CD14-positive monocyte (primary cell): ENCODE results near the gene PKDREJ. TPM values are rescaled to one million over a fixed set of nuclear protein-coding genes. Genes with fewer than 3 reads are reported as not detected.

ENCODE experiments used
- DNase-seq, 3 donors: peaks; one replicate each; pipeline ENCODE4 v3.0.0-alpha.2; 2011 to 2022
- H2AFZ ChIP-seq: 2 replicates; pipeline ENCODE4 v1.6.0; 2012; ENCODE audit warnings: mild to moderate bottlenecking, low read depth, low read length, inconsistent platforms; ENCODE audit not compliant: insufficient read depth, poor library complexity, severe bottlenecking
- H3K27ac ChIP-seq, 2 donors: 1 replicate in 1 of 2; 2 replicates in 1 of 2; pipeline ENCODE4 v1.5.1; 2012 to 2013; ENCODE audit warnings: low read length in 2 of 2, control low read depth in 1 of 2, inconsistent platforms in 1 of 2, low read depth in 1 of 2, mild to moderate bottlenecking in 1 of 2
- H3K27me3 ChIP-seq, 2 donors: one replicate each; pipeline versions ENCODE4 v1.6.0 to v1.6.1; 2011 to 2013; ENCODE audit warnings: low read length in 2 of 2; ENCODE audit not compliant: control insufficient read depth in 2 of 2, insufficient read depth in 2 of 2
- H3K36me3 ChIP-seq, 2 donors: replicated peaks in 1 of 2; 1 replicate in 1 of 2; 2 replicates in 1 of 2; pipeline versions ENCODE4 v1.5.1 to v1.6.1; 2012 to 2013; ENCODE audit warnings: low read length in 2 of 2, control low read depth in 1 of 2, inconsistent platforms in 1 of 2, mild to moderate bottlenecking in 1 of 2; ENCODE audit not compliant: insufficient read depth in 2 of 2, control insufficient read depth in 1 of 2
- H3K4me1 ChIP-seq, 2 donors: 1 replicate in 1 of 2; 2 replicates in 1 of 2; pipeline versions ENCODE4 v1.5.1 to v1.6.1; 2012 to 2013; ENCODE audit warnings: low read length in 2 of 2, control low read depth in 1 of 2, inconsistent platforms in 1 of 2, mild to moderate bottlenecking in 1 of 2, moderate library complexity in 1 of 2; ENCODE audit not compliant: insufficient read depth in 2 of 2, control insufficient read depth in 1 of 2
- H3K4me2 ChIP-seq: replicated peaks from 2 replicates; pipeline ENCODE3; 2012; ENCODE audit warnings: low read length, moderate library complexity, mild to moderate bottlenecking; ENCODE audit not compliant: poor library complexity, severe bottlenecking; ENCODE audit errors: extremely low read depth
- H3K4me3 ChIP-seq, 3 experiments: fragments of 200-600 bp in 1 of 3; sonication (generic) in 1 of 3; replicated peaks in 1 of 3; 1 replicate in 2 of 3; 2 replicates in 1 of 3; pipeline ENCODE4 v1.5.1; 2011 to 2013; ENCODE audit warnings: low read length in 3 of 3, mild to moderate bottlenecking in 3 of 3, control low read depth in 2 of 3, low read depth in 2 of 3, inconsistent platforms in 1 of 3, moderate library complexity in 1 of 3
- H3K79me2 ChIP-seq: 2 replicates; pipeline ENCODE4 v1.6.0; 2012; ENCODE audit warnings: mild to moderate bottlenecking, control low read depth, inconsistent platforms, low read length, moderate library complexity; ENCODE audit not compliant: insufficient read depth
- H3K9ac ChIP-seq: 2 replicates; pipeline ENCODE4 v1.6.0; 2017; ENCODE audit warnings: low read length, mild to moderate bottlenecking; ENCODE audit not compliant: insufficient read depth, poor library complexity, severe bottlenecking
- H3K9me3 ChIP-seq, 2 donors: replicated peaks in 1 of 2; 1 replicate in 1 of 2; 2 replicates in 1 of 2; pipeline versions ENCODE4 v1.5.1 to v1.6.1; 2012 to 2013; ENCODE audit warnings: low read length in 2 of 2, control low read depth in 1 of 2; ENCODE audit not compliant: control insufficient read depth in 1 of 2, insufficient read depth in 1 of 2
- H4K20me1 ChIP-seq: 2 replicates; pipeline ENCODE4 v1.6.0; 2012; ENCODE audit warnings: mild to moderate bottlenecking, low read length, control low read depth, moderate library complexity; ENCODE audit not compliant: insufficient read depth
- H3K27ac Mint-ChIP-seq, 7 donors: one replicate each; pipeline ENCODE4 v1.8.0; 2020; ENCODE audit warnings: mild to moderate bottlenecking in 7 of 7, mixed read lengths in 7 of 7, moderate library complexity in 6 of 7, inconsistent platforms in 2 of 7
- H3K27me3 Mint-ChIP-seq, 3 donors: one replicate each; pipeline ENCODE4 v1.8.0; 2021 to 2022; ENCODE audit warnings: low read depth in 3 of 3, mild to moderate bottlenecking in 3 of 3, mixed read lengths in 3 of 3, moderate library complexity in 3 of 3, inconsistent platforms in 1 of 3
- H3K36me3 Mint-ChIP-seq, 2 donors: one replicate each; pipeline ENCODE4 v1.8.0; 2020; ENCODE audit warnings: mixed read lengths in 2 of 2, inconsistent platforms in 1 of 2, mild to moderate bottlenecking in 1 of 2
- H3K4me1 Mint-ChIP-seq: one replicate; pipeline ENCODE4 v1.8.0; 2020; ENCODE audit warnings: mild to moderate bottlenecking, mixed read lengths
- H3K4me3 Mint-ChIP-seq, 2 donors: one replicate each; pipeline ENCODE4 v1.8.0; 2020; ENCODE audit warnings: mild to moderate bottlenecking in 2 of 2, mixed read lengths in 2 of 2, moderate library complexity in 1 of 2
- H3K9me3 Mint-ChIP-seq, 7 donors: one replicate each; pipeline ENCODE4 v1.8.0; 2020 to 2022; ENCODE audit warnings: mixed read lengths in 7 of 7, mild to moderate bottlenecking in 6 of 7, moderate library complexity in 6 of 7, inconsistent platforms in 2 of 7
- CTCF ChIP-seq: fragments of 200-600 bp; IDR thresholded peaks from one replicate; pipeline ENCODE4 v1.8.0; 2022; ENCODE audit warnings: antibody characterized with exemption, mild to moderate bottlenecking
- WGBS: methylation state at CpG from one replicate; pipeline ENCODE4 v1.1.5; 2013; ENCODE audit warnings: missing lambda C conversion rate; ENCODE audit not compliant: insufficient coverage; 5-methylcytosine and 5-hydroxymethylcytosine counted together
- intact Hi-C, 2 donors: fragments of 100-400 bp; cut with micrococcal nuclease; formaldehyde crosslinking; loops; one replicate each; pipeline versions ENCODE4 v1.15.0 to v1.15.1; 2023
- polyA plus RNA-seq, 3 donors: library from polyadenylated mRNA; depleted of rRNA in 1 of 3; unstranded in 2 of 3; stranded (reverse) in 1 of 3; fragments of 300-500 nt in 2 of 3; fragments of >200 nt in 1 of 3; fragmentation: Illumina TruSeq in 2 of 3; gene quantifications; 1 replicate in 2 of 3; 2 replicates in 1 of 3; pipeline ENCODE4 v1.2.3, GENCODE V29; 2012 to 2021

PKDREJ gene
- polyA plus RNA-seq, 3 donors = not detected

GRCh38 chr22:46220921-46221320 lies 42.2 kb downstream of the PKDREJ start:
- H3K27ac Mint-ChIP-seq = no peak overlapping the region

GRCh38 chr22:46219636-46220035 lies 43.5 kb downstream of the PKDREJ start:
- no peak for TF ChIP-seq CTCF
- no peaks in the 10 kb centered on the region for H3K27me3 ChIP-seq
- no peaks in the 10 kb centered on the region for H3K27me3 Mint-ChIP-seq
- no peak overlapping the region for H2AFZ ChIP-seq
- peaks cover 0 to under 1% (median 0%) of the 10 kb centered on the region in 7 donors for H3K9me3 Mint-ChIP-seq
- peaks cover 72 to 86% of the 10 kb centered on the region in 2 donors for H3K36me3 Mint-ChIP-seq
- no peak for DNase-seq
- H3K27ac Mint-ChIP-seq = no peak overlapping the region
- WGBS = 98% methylated on average over 7 of the region's 10 CpGs
- no peaks in the 10 kb centered on the region for H3K4me1 Mint-ChIP-seq
- no peaks in the 10 kb centered on the region for H4K20me1 ChIP-seq
- H3K4me3 Mint-ChIP-seq = no peak overlapping the region
- H3K4me1 ChIP-seq = no peaks in the 10 kb centered on the region
- H3K4me2 ChIP-seq = no peak overlapping the region
- H3K79me2 ChIP-seq = no peaks in the 10 kb centered on the region
- intact Hi-C loops = no loop called here
- H3K4me3 ChIP-seq = no peak overlapping the region
- H3K27ac ChIP-seq = no peak overlapping the region
- H3K36me3 ChIP-seq = peaks cover 32 to 78% of the 10 kb centered on the region in 2 donors
- no peaks in the 10 kb centered on the region for H3K9me3 ChIP-seq
- no peak overlapping the region for H3K9ac ChIP-seq

More at GRCh38 chr22:46220921-46221320, 42.2 kb downstream of the PKDREJ start:
- 92% methylated on average over 3 of the region's 5 CpGs for WGBS
- H3K4me1 Mint-ChIP-seq = no peaks in the 10 kb centered on the region
- no peaks in the 10 kb centered on the region for H3K79me2 ChIP-seq
- no peaks in the 10 kb centered on the region for H3K9me3 ChIP-seq
- no peaks in the 10 kb centered on the region for H3K9me3 Mint-ChIP-seq
- no peak overlapping the region for H3K4me3 ChIP-seq
- no peaks in the 10 kb centered on the region for H4K20me1 ChIP-seq
- no peak for TF ChIP-seq CTCF
- intact Hi-C loops = no loop called here
- peaks cover 30 to 74% of the 10 kb centered on the region in 2 donors for H3K36me3 ChIP-seq
- no peak overlapping the region for H3K4me2 ChIP-seq
- no peak overlapping the region for H3K27ac ChIP-seq
- no peaks in the 10 kb centered on the region for H3K27me3 ChIP-seq
- H3K36me3 Mint-ChIP-seq = peaks cover 72 to 84% of the 10 kb centered on the region in 2 donors
- H3K27me3 Mint-ChIP-seq = no peaks in the 10 kb centered on the region
- no peak for DNase-seq
- no peak overlapping the region for H3K4me3 Mint-ChIP-seq
- no peaks in the 10 kb centered on the region for H3K4me1 ChIP-seq
- H2AFZ ChIP-seq = no peak overlapping the region
- no peak overlapping the region for H3K9ac ChIP-seq
